ENCODE data around the gene FGF8.

- TF ChIP-seq POLR2A (IDR thresholded peaks at IDR 0.05; ENCODE audit: low read length) (no peak), GATA1 (IDR thresholded peaks at IDR 0.05; ENCODE audit: low read depth, low read length) (no peak)
These were observed 27.4 kb downstream of the FGF8 start for GRCh38 chr10:101748496-101748895.

Data from erythroblast (primary cell).